K562 (cell line): Measurements from ENCODE around the gene ARID3B. TPM values are rescaled to one million over a fixed set of nuclear protein-coding genes. Genes with fewer than 3 reads are reported as not detected.

Experiments
- ATAC-seq: fragments of 200-7000 bp; cut with Tn5 transposase; 3 replicates; pipeline ENCODE4 v1.9.1; 2020; ENCODE audit warnings: moderate library complexity
- BruUV-seq: library from RNA; stranded (reverse); fragments of 400-500 nt; replicated peaks from 2 replicates; lab custom pipeline; 2021; lab: Mats Ljungman, UMichigan
- CTCF ChIA-PET: fragments of 300-600 bp; formaldehyde crosslinking; extraction: SDS; loops from one replicate; lab custom pipeline; 2021; ENCODE audit warnings: low intra/inter-chr PET ratio; lab: Yijun Ruan, JAX
- POLR2A ChIA-PET: fragments of 300-600, 350-650 bp; sonication (Branson Sonifier 250); formaldehyde crosslinking; extraction: SDS; loops from one replicate; lab custom pipeline; 2021; ENCODE audit warnings: antibody characterized with exemption, inconsistent platforms; lab: Yijun Ruan, JAX
- DNase-seq, 4 experiments: peaks; one replicate each; pipeline versions ENCODE4 v3.0.0 to v3.0.0-alpha.2; 2011 to 2018; ENCODE audit warnings: low spot score in 3 of 4, mixed read lengths in 3 of 4; ENCODE audit errors: extremely low read depth in 1 of 4
- FAIRE-seq: peaks from 2 replicates; lab custom pipeline; 2011; peaks lifted over from hg19 to GRCh38; lab: Jason Lieb, UNC
- H2AFZ ChIP-seq: 2 replicates; pipeline ENCODE4 v1.6.0; 2011; ENCODE audit warnings: low read depth, low read length, control low read depth, inconsistent platforms
- H3K27ac ChIP-seq: fragments of 200-600 bp; 3 replicates; pipeline ENCODE4 v1.8.0; 2011; ENCODE audit warnings: low read depth, mild to moderate bottlenecking, control low read depth, inconsistent platforms, low read length, moderate library complexity, mixed read lengths; ENCODE audit errors: extremely low read depth
- H3K27me3 ChIP-seq, 2 experiments: fragments of 300-600 bp in 1 of 2; 2 replicates in 1 of 2; 3 replicates in 1 of 2; pipeline versions ENCODE4 v1.6.0 to v1.8.0; 2011; ENCODE audit warnings: inconsistent platforms in 2 of 2, low read length in 2 of 2, mild to moderate bottlenecking in 1 of 2, mixed read lengths in 1 of 2, moderate library complexity in 1 of 2; ENCODE audit not compliant: control insufficient read depth in 2 of 2, insufficient read depth in 2 of 2
- H3K36me3 ChIP-seq: fragments of 300-600 bp; 3 replicates; pipeline ENCODE4 v1.8.0; 2011; ENCODE audit warnings: mild to moderate bottlenecking, low read length, inconsistent platforms; ENCODE audit not compliant: control insufficient read depth, insufficient read depth
- H3K4me1 ChIP-seq, 2 experiments: fragments of 200-600 bp in 1 of 2; replicated peaks in 1 of 2; 2 replicates in 1 of 2; 3 replicates in 1 of 2; pipeline versions ENCODE4 v1.5.1 to v1.8.0; 2011; ENCODE audit warnings: inconsistent platforms in 2 of 2, low read length in 2 of 2, mild to moderate bottlenecking in 1 of 2, mixed read lengths in 1 of 2, moderate library complexity in 1 of 2; ENCODE audit not compliant: control insufficient read depth in 2 of 2, insufficient read depth in 2 of 2
- H3K4me2 ChIP-seq: 2 replicates; pipeline ENCODE4 v1.6.1; 2011; ENCODE audit warnings: low read length, control low read depth, inconsistent platforms, mixed read lengths; ENCODE audit not compliant: insufficient read depth
- H3K4me3 ChIP-seq: fragments of 200-600 bp; sonication (generic), shearing (Covaris generic); 2 replicates; pipeline ENCODE4 v1.5.1; 2016; ENCODE audit warnings: control low read depth, inconsistent platforms
- H3K79me2 ChIP-seq: fragments of 200-600 bp; 3 replicates; pipeline ENCODE4 v1.8.0; 2011; ENCODE audit warnings: low read length, inconsistent platforms; ENCODE audit not compliant: control insufficient read depth, insufficient read depth
- H3K9ac ChIP-seq, 2 experiments: 2 replicates each; pipeline versions ENCODE4 v1.6.0 to v1.6.1; 2011; ENCODE audit warnings: low read depth in 2 of 2, low read length in 2 of 2, control low read depth in 1 of 2, inconsistent platforms in 1 of 2, mild to moderate bottlenecking in 1 of 2, mixed read lengths in 1 of 2; ENCODE audit not compliant: insufficient read depth in 1 of 2
- H3K9me1 ChIP-seq: one replicate; pipeline ENCODE4 v1.6.0; 2011; ENCODE audit warnings: inconsistent platforms, mild to moderate bottlenecking, low read length, moderate library complexity; ENCODE audit not compliant: control insufficient read depth, insufficient read depth
- H3K9me3 ChIP-seq: replicated peaks from 2 replicates; pipeline ENCODE4 v1.5.1; 2011; ENCODE audit warnings: low read depth, low read length, inconsistent platforms; ENCODE audit not compliant: control insufficient read depth, insufficient read depth
- H4K20me1 ChIP-seq: replicated peaks from 2 replicates; pipeline ENCODE4 v1.6.1; 2011; ENCODE audit warnings: low read length, inconsistent platforms, mixed read lengths; ENCODE audit not compliant: control insufficient read depth, insufficient read depth
- ARID3A ChIP-seq: IDR thresholded peaks from 2 replicates; pipeline ENCODE4 v1.6.1; 2012; ENCODE audit warnings: low read depth, low read length, improper control_type of control experiment, borderline replicate concordance
- DACH1 ChIP-seq: fragments of 450-650 bp; IDR thresholded peaks from 2 replicates; pipeline ENCODE4 v1.6.1; 2018; ENCODE audit not compliant: partially characterized antibody
- EHMT2 ChIP-seq: fragments of 450-650 bp; IDR thresholded peaks from 2 replicates; pipeline ENCODE4 v1.6.1; 2018; ENCODE audit warnings: antibody characterized with exemption
- HSF4 ChIP-seq: fragments of 250-450 bp; sonication (Bioruptor Pico); IDR thresholded peaks from 2 replicates; pipeline ENCODE4 v2.1.2; 2022; ENCODE audit warnings: mild to moderate bottlenecking, moderate library complexity, borderline replicate concordance
- MTA3 ChIP-seq: fragments of 450-650 bp; formaldehyde crosslinking; IDR thresholded peaks from 2 replicates; pipeline ENCODE4 v1.6.1; 2017; ENCODE audit warnings: mild to moderate bottlenecking, borderline replicate concordance
- MYC ChIP-seq, 2 experiments: fragments of 250-450 bp in 1 of 2; sonication (Bioruptor Pico) in 1 of 2; IDR thresholded peaks; 2 replicates each; pipeline versions ENCODE4 v1.5.1 to v1.6.1; 2012 to 2021; ENCODE audit warnings: low read depth in 2 of 2, borderline replicate concordance in 1 of 2, improper control_type of control experiment in 1 of 2, low read length in 1 of 2, mild to moderate bottlenecking in 1 of 2, moderate library complexity in 1 of 2
- SLC30A9 ChIP-seq: fragments of 250-450 bp; sonication (Bioruptor Pico); IDR thresholded peaks from 2 replicates; pipeline ENCODE4 v1.8.0; 2022; ENCODE audit warnings: mild to moderate bottlenecking, moderate library complexity
- SMAD2 ChIP-seq: fragments of 150-350 bp; IDR thresholded peaks from 2 replicates; pipeline ENCODE4 v1.6.1; 2014; ENCODE audit warnings: low read depth, mild to moderate bottlenecking, low read length
- SREBF1 ChIP-seq: fragments of 150-350 bp; IDR thresholded peaks from 2 replicates; pipeline ENCODE4 v1.6.1; 2014; ENCODE audit warnings: antibody characterized with exemption, low read depth, low read length, borderline replicate concordance
- SREBF2 ChIP-seq: sonication (generic); formaldehyde crosslinking; IDR thresholded peaks from 2 replicates; pipeline ENCODE4 v1.4.0; 2020; ENCODE audit warnings: mild to moderate bottlenecking, missing genetic modification reagents
- SRSF7 ChIP-seq: fragments of 200-400 bp; formaldehyde crosslinking; optimal IDR thresholded peaks from 2 replicates; pipeline ENCODE3; 2017; ENCODE audit warnings: mild to moderate bottlenecking, low read depth, low read length
- THRB ChIP-seq: fragments of 450-650 bp; formaldehyde crosslinking; conservative IDR thresholded peaks from 2 replicates; pipeline ENCODE4 v1.4.0; 2022; ENCODE audit warnings: mild to moderate bottlenecking, missing genetic modification characterization
- ZBTB43 ChIP-seq: sonication (generic); formaldehyde crosslinking; IDR thresholded peaks from 2 replicates; pipeline ENCODE4 v1.8.0; 2023; ENCODE audit warnings: mild to moderate bottlenecking, missing genetic modification reagents
- ZNF444 ChIP-seq: fragments of 250-450 bp; sonication (Bioruptor Pico); IDR thresholded peaks from 2 replicates; pipeline ENCODE4 v1.4.0; 2020; ENCODE audit warnings: mild to moderate bottlenecking, moderate library complexity
- ZNF79 ChIP-seq: fragments of 250-450 bp; sonication (Bioruptor Pico); IDR thresholded peaks from 2 replicates; pipeline ENCODE4 v1.4.0; 2020; ENCODE audit warnings: low read depth, mild to moderate bottlenecking, moderate library complexity
- WGBS: fragments of 100-300 bp; shearing (Covaris generic); methylation state at CpG from one replicate; pipeline ENCODE4 v1.1.6; 2016; ENCODE audit warnings: low coverage, mixed read lengths; ENCODE audit not compliant: insufficient coverage; ENCODE audit errors: missing lambda C conversion rate; 5-methylcytosine and 5-hydroxymethylcytosine counted together
- in situ Hi-C: fragments of 300-500 bp; cut with MboI; formaldehyde crosslinking; loops from 4 replicates; pipeline ENCODE4 v1.15.0; 2018; ENCODE audit warnings: inconsistent platforms, mixed read lengths
- intact Hi-C: fragments of 100-400 bp; cut with micrococcal nuclease; formaldehyde crosslinking; loops from 2 replicates; pipeline ENCODE4 v1.14.2; 2022
- polyA plus RNA-seq, 8 experiments: library from polyadenylated mRNA; depleted of rRNA in 4 of 8; stranded (reverse) in 5 of 8; unstranded in 3 of 8; fragments of >200 nt; fragmentation: Nextera tagmentation in 2 of 8; fragmentation: Illumina TruSeq in 1 of 8; extraction: Ambion mirVana in 2 of 8; extraction: Trizol in 1 of 8; gene quantifications; 2 replicates each; pipeline versions ENCODE4 v1.2.1 to v1.2.3, GENCODE V29; 2011 to 2014; ENCODE audit warnings: inconsistent platforms in 1 of 8, missing spikeins in 1 of 8
- total RNA-seq, 7 experiments: library from RNA; depleted of rRNA in 6 of 7; stranded (reverse); fragments of >200 nt in 6 of 7; fragmentation: Illumina TruSeq in 2 of 7; extraction: Trizol in 2 of 7; gene quantifications; 2 replicates each; pipeline versions ENCODE4 v1.2.1 to v1.2.3, GENCODE V29; 2011 to 2021; ENCODE audit warnings: low replicate concordance in 1 of 7

The ARID3B gene
- total and polyA plus RNA-seq, 9 of the 15 experiments (the other 6 are each of a cell fraction or from before 2014, with no cell fraction given), result 0.32 to 15.1 (median 7.1) TPM

GRCh38 chr15:74543043-74543422 lies 2.0 kb downstream of the ARID3B start:
- CTCF ChIA-PET, result no interaction called here
- H3K79me2 ChIP-seq, result peaks cover 38% of the 10 kb centered on the region
- TF ChIP-seq ZNF444, result no peak
- TF ChIP-seq ZNF79 (CRISPR knock-in tag), result no peak
- TF ChIP-seq DACH1, result no peak
- no peak for TF ChIP-seq SREBF1
- TF ChIP-seq SLC30A9 (CRISPR knock-in tag), result no peak
- TF ChIP-seq MTA3, result no peak
- no peak for TF ChIP-seq SREBF2 (CRISPR knock-in tag)
- TF ChIP-seq SMAD2, result no peak
- no peak for TF ChIP-seq EHMT2
- TF ChIP-seq ZBTB43 (CRISPR knock-in tag), result no peak
- no peak for TF ChIP-seq MYC (IDR thresholded peaks at IDR 0.05; ENCODE audit: low read depth, low read length)
- TF ChIP-seq MYC (CRISPR knock-in tag; IDR thresholded peaks at IDR 0.05; ENCODE audit: borderline replicate concordance, low read depth), result no peak
- TF ChIP-seq ARID3A, result no peak
- TF ChIP-seq HSF4, result no peak
- no peak for TF ChIP-seq THRB
- TF ChIP-seq SRSF7, result no peak

More at GRCh38 chr15:74543043-74543422, 2.0 kb downstream of the ARID3B start:
- ATAC-seq (no peak), FAIRE-seq (no peak), DNase-seq (no peak)
- intact Hi-C loops (loop anchor here (5.0 kb wide), 1 partner anchor 81 kb away; the partner anchor contains the start of gene UBL7), in situ Hi-C loops (no loop called here)
- WGBS, result 24% methylated on average over 3 of the region's 3 CpGs
- peaks cover 42% of the 10 kb centered on the region for H4K20me1 ChIP-seq
- H3K4me2 ChIP-seq, result no peak overlapping the region
- H3K27ac ChIP-seq, result no peak overlapping the region
- BruUV-seq, result no TSS peak
- H3K4me3 ChIP-seq, result no peak overlapping the region
- H3K4me1 ChIP-seq, result peaks cover 22 to 28% of the 10 kb centered on the region in 2 experiments
- POLR2A ChIA-PET, result no interaction called here
- H3K27me3 ChIP-seq, result no peaks in the 10 kb centered on the region
- no peaks in the 10 kb centered on the region for H3K9me3 ChIP-seq
- H3K9me1 ChIP-seq, result no peaks in the 10 kb centered on the region
- H3K36me3 ChIP-seq, result peaks cover 11% of the 10 kb centered on the region; the same call in 1 of the 3 replicates
- no peak overlapping the region for H2AFZ ChIP-seq
- H3K9ac ChIP-seq, result no peak overlapping the region
